Ishikawa (cell line): Measurements from ENCODE around the gene VTA1.

Source experiments
- CEBPB ChIP-seq: IDR thresholded peaks from 2 replicates; pipeline ENCODE4 v1.6.1; 2012
- CREB1 ChIP-seq: IDR thresholded peaks from 2 replicates; pipeline ENCODE4 v1.6.1; 2012; ENCODE audit warnings: low read depth
- EGR1 ChIP-seq: IDR thresholded peaks from 2 replicates; pipeline ENCODE4 v1.6.1; 2012
- EP300 ChIP-seq: IDR thresholded peaks from 2 replicates; pipeline ENCODE4 v1.6.1; 2012; ENCODE audit warnings: borderline replicate concordance
- FOXM1 ChIP-seq: IDR thresholded peaks from 2 replicates; pipeline ENCODE4 v1.6.1; 2012; ENCODE audit warnings: low read depth, borderline replicate concordance
- NFIC ChIP-seq: IDR thresholded peaks from 2 replicates; pipeline ENCODE4 v1.6.1; 2012
- RAD21 ChIP-seq: IDR thresholded peaks from 2 replicates; pipeline ENCODE4 v1.6.1; 2012; ENCODE audit warnings: low read depth
- TAF1 ChIP-seq: IDR thresholded peaks from 2 replicates; pipeline ENCODE4 v1.6.1; 2012; ENCODE audit warnings: low read depth, mild to moderate bottlenecking
- TCF12 ChIP-seq: IDR thresholded peaks from 2 replicates; pipeline ENCODE4 v1.6.1; 2012; ENCODE audit warnings: low read depth
- TEAD4 ChIP-seq: IDR thresholded peaks from 2 replicates; pipeline ENCODE4 v1.6.1; 2012
- YY1 ChIP-seq: IDR thresholded peaks from 2 replicates; pipeline ENCODE4 v1.6.1; 2012; ENCODE audit warnings: low read depth
- ZBTB7A ChIP-seq: IDR thresholded peaks from 2 replicates; pipeline ENCODE4 v1.6.1; 2012; ENCODE audit warnings: low read depth
- TF ChIP-seq, protein P1 (sequence below): IDR thresholded peaks from 2 replicates; pipeline ENCODE4 v1.6.1; 2012
- TF ChIP-seq, protein P2 (sequence below): IDR thresholded peaks from 2 replicates; pipeline ENCODE4 v1.6.1; 2012
- TF ChIP-seq, protein P3 (sequence below): IDR thresholded peaks from 2 replicates; pipeline ENCODE4 v1.6.1; 2012; ENCODE audit warnings: low read depth, mild to moderate bottlenecking

The VTA1 gene

DNA sequence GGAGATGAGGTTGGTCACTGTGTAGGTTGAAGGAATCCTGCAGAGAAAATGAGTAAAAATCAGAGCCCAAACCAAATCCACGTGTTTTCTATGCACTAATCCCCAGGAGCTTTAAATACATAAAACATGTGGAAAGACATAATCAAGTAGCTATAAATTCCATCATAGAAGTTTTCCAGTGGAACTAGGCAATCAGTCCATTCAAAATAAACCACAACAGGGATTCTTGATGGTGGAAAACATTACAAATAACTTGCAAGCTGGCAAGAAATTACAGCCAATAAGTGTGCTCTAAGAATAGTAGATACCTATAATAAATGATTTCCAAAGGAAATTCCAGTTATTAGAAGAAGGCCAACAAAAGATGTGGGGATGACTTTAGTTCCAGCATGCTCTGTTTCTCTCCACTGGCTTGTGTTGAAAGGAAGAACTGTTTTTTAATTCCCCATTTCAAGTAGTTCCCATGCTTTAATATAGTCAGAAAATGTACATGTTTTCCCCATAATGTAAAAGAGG, 104.9 kb downstream of the VTA1 start:
- no peak for TF ChIP-seq NFIC
- TF ChIP-seq, protein P1, sequence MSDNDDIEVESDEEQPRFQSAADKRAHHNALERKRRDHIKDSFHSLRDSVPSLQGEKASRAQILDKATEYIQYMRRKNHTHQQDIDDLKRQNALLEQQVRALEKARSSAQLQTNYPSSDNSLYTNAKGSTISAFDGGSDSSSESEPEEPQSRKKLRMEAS, result no peak
- TF ChIP-seq, protein P2, sequence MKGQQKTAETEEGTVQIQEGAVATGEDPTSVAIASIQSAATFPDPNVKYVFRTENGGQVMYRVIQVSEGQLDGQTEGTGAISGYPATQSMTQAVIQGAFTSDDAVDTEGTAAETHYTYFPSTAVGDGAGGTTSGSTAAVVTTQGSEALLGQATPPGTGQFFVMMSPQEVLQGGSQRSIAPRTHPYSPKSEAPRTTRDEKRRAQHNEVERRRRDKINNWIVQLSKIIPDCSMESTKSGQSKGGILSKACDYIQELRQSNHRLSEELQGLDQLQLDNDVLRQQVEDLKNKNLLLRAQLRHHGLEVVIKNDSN, result no peak

DNA sequence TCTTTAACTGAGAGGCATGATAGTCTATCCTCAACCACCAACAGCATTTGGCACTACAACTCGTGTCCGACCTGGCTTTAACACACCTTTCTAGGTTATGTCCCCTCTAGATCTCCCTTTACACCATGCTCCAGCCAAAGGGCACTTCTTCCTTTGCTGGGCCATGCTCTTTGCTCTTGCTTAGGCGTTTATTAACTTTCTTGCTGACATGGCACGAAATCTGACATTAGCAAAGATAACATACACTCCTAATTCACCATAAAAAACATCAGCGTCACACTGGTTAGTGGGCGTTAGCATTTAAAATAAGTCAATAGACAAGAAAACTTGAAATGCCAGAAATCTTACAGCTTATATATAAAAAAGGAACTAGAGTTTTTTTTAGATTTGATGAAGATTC, 107.5 kb downstream of the VTA1 start:
- no peak for TF ChIP-seq EP300
- TF ChIP-seq NFIC, result no peak
- no peak for TF ChIP-seq CEBPB
- TF ChIP-seq TAF1, result no peak
- no peak for TF ChIP-seq EGR1
- TF ChIP-seq, protein P3, sequence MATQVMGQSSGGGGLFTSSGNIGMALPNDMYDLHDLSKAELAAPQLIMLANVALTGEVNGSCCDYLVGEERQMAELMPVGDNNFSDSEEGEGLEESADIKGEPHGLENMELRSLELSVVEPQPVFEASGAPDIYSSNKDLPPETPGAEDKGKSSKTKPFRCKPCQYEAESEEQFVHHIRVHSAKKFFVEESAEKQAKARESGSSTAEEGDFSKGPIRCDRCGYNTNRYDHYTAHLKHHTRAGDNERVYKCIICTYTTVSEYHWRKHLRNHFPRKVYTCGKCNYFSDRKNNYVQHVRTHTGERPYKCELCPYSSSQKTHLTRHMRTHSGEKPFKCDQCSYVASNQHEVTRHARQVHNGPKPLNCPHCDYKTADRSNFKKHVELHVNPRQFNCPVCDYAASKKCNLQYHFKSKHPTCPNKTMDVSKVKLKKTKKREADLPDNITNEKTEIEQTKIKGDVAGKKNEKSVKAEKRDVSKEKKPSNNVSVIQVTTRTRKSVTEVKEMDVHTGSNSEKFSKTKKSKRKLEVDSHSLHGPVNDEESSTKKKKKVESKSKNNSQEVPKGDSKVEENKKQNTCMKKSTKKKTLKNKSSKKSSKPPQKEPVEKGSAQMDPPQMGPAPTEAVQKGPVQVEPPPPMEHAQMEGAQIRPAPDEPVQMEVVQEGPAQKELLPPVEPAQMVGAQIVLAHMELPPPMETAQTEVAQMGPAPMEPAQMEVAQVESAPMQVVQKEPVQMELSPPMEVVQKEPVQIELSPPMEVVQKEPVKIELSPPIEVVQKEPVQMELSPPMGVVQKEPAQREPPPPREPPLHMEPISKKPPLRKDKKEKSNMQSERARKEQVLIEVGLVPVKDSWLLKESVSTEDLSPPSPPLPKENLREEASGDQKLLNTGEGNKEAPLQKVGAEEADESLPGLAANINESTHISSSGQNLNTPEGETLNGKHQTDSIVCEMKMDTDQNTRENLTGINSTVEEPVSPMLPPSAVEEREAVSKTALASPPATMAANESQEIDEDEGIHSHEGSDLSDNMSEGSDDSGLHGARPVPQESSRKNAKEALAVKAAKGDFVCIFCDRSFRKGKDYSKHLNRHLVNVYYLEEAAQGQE, result no peak
- no peak for TF ChIP-seq TEAD4
- no peak for TF ChIP-seq YY1
- no peak for TF ChIP-seq FOXM1
- no peak for TF ChIP-seq RAD21
- TF ChIP-seq, protein P1, result no peak
- TF ChIP-seq, protein P2, result no peak
- TF ChIP-seq TCF12, result no peak
- TF ChIP-seq CREB1, result no peak
- no peak for TF ChIP-seq ZBTB7A

DNA sequence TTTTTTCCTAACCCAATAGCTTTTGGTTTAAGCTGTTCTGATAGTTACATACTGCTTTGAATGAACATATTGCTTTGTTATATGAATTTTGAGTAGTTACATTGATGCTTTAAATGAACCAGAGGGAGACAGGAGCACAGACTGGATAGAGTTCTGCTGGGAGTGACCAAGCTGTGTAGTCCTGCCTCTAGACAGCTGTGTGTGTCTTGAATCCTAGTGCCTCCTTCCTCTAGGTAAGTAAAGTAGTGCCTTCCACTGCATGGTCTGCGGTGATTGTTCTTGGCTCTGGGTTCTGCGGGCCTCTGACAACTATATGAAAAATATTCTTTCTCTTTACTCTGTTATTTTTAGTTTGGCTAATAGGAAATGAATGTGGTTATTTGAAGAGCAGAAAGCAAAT, 108.7 kb downstream of the VTA1 start:
- no peak for TF ChIP-seq YY1
- no peak for TF ChIP-seq TEAD4
- no peak for TF ChIP-seq CEBPB
- TF ChIP-seq, protein P3, result no peak
- no peak for TF ChIP-seq NFIC

DNA sequence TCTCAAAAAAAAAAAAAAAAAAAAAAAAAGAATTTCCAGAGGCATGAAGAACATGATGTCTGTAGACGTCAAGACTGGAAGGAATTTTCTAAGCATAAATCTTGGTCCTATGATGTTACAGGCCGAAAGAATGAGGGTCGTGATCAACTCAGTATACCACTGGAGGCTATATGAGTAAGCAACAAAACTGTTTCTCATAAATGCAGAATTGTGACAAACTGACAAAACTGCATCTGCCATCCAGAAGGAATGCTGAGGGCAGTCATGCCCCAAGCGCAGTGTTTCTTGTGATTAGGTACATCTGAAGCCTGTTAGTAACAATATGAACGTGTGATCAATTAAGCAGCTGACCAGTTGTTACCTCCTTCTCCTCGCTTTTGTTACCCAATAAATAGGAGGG, 111.2 kb downstream of the VTA1 start:
- TF ChIP-seq, protein P2, result no peak
- TF ChIP-seq EGR1 (no peak), CREB1 (no peak), FOXM1 (no peak), TAF1 (no peak), CEBPB (no peak), EP300 (no peak), TEAD4 (no peak), NFIC (no peak), ZBTB7A (no peak), TCF12 (no peak), RAD21 (no peak), YY1 (no peak)
- TF ChIP-seq, protein P1, result no peak
- TF ChIP-seq, protein P3, result no peak
